ENCODE data around the gene NBEAL2. TPM values are rescaled to one million over a fixed set of nuclear protein-coding genes. Genes with fewer than 3 reads are reported as not detected.
A peak's percentile ranks its signal among the peaks of the same experiment; 100 is the strongest.

Gene NBEAL2
- 79.6 TPM for polyA plus RNA-seq (2012; ENCODE audit: missing spikeins)

- FAIRE-seq = peak; percentile 88
- peak; percentile 74; the same call in 1 of the 2 replicates for TF ChIP-seq POLR2A (IDR thresholded peaks at IDR 0.05; ENCODE audit: low read depth, low read length)
- no peak for TF ChIP-seq POLR2AphosphoS5 (IDR thresholded peaks at IDR 0.05; ENCODE audit: low read depth, low read length)
- TF ChIP-seq TAF1 (IDR thresholded peaks at IDR 0.05; ENCODE audit: borderline replicate concordance, low read depth, low read length) = no peak
- peak; percentile 95 for DNase-seq (ENCODE audit: insufficient read length)
Observed at GRCh38 chr3:46978985-46979944, at the start of gene NBEAL2. TSS of gene NBEAL2 (plus strand) at chr3:46979666. CDS start at chr3:46979862, 196 bp downstream.

DNA sequence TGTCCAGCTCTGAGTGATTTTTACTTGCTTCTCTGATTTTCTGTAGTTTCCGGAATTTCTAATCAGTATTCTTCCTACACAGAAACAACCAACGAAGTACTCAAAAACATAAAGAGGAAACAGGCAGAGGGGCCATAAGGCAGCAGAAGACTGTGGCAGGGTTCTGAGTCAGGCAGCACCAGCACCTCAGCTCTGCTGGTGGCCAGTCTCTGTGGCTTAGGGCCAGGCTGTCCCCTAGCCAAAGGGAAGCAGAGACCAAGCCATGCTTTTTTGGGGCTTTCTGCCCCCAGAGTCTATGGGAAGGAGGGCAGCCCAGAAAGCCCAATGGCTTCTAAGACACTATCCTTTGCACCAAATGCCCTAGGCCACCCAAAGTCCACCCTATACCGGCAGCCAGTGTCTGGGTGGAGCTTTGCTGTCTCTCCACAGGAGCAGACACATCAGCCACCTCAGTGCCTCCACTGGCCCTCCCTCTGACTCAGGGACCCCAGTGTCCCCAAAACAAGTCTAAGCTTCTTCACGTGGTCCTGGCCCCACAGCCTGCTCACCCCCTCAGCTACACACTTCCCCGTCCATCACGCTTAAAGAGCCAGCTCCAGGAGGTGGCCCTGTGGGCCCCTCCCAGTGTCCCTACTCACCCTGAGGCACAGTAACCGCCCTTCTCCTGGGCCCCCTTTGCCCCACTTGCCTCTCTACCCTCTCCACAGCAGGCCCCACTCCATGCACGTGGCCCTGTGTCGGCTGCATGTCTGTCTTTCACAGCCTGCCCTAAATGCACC, 49.1 kb upstream of the NBEAL2 start:
- DNase-seq (ENCODE audit: insufficient read length) (no peak), FAIRE-seq (peak; percentile 5)
- TF ChIP-seq TAF1 (IDR thresholded peaks at IDR 0.05; ENCODE audit: borderline replicate concordance, low read depth, low read length) = no peak
- TF ChIP-seq POLR2A (IDR thresholded peaks at IDR 0.05; ENCODE audit: low read depth, low read length) = 0 out of 2 replicates have a peak, but pooled peaks have one; percentile 18

GRCh38 chr3:46930945-46931403, 48.5 kb upstream of the NBEAL2 start:
- DNase-seq (ENCODE audit: insufficient read length) (no peak), FAIRE-seq (no peak)
- TF ChIP-seq POLR2A (IDR thresholded peaks at IDR 0.05; ENCODE audit: low read depth, low read length) (no peak), TAF1 (IDR thresholded peaks at IDR 0.05; ENCODE audit: borderline replicate concordance, low read depth, low read length) (no peak), POLR2AphosphoS5 (IDR thresholded peaks at IDR 0.05; ENCODE audit: low read depth, low read length) (no peak)

- FAIRE-seq = no peak
- TF ChIP-seq POLR2AphosphoS5 (IDR thresholded peaks at IDR 0.05; ENCODE audit: low read depth, low read length) (0 out of 2 replicates have a peak, but pooled peaks have one; percentile 21), TAF1 (IDR thresholded peaks at IDR 0.05; ENCODE audit: borderline replicate concordance, low read depth, low read length) (no peak)
- DNase-seq (ENCODE audit: insufficient read length) = no peak
Observed at GRCh38 chr3:46931631-46932331, 47.7 kb upstream of the NBEAL2 start.

GRCh38 chr3:46932455-46933225, 46.8 kb upstream of the NBEAL2 start:
- DNase-seq (ENCODE audit: insufficient read length) (no peak), FAIRE-seq (no peak)
- no peak for TF ChIP-seq POLR2A (IDR thresholded peaks at IDR 0.05; ENCODE audit: low read depth, low read length)
- TF ChIP-seq POLR2AphosphoS5 (IDR thresholded peaks at IDR 0.05; ENCODE audit: low read depth, low read length) = no peak
- TF ChIP-seq TAF1 (IDR thresholded peaks at IDR 0.05; ENCODE audit: borderline replicate concordance, low read depth, low read length) = no peak

GRCh38 chr3:46933261-46933660, 46.2 kb upstream of the NBEAL2 start:
- TF ChIP-seq POLR2A (IDR thresholded peaks at IDR 0.05; ENCODE audit: low read depth, low read length) = no peak
- peak; percentile 31; the same call in 1 of the 2 replicates for TF ChIP-seq POLR2AphosphoS5 (IDR thresholded peaks at IDR 0.05; ENCODE audit: low read depth, low read length)
- peak; percentile 46 for FAIRE-seq
- DNase-seq (ENCODE audit: insufficient read length) = no peak

DNA sequence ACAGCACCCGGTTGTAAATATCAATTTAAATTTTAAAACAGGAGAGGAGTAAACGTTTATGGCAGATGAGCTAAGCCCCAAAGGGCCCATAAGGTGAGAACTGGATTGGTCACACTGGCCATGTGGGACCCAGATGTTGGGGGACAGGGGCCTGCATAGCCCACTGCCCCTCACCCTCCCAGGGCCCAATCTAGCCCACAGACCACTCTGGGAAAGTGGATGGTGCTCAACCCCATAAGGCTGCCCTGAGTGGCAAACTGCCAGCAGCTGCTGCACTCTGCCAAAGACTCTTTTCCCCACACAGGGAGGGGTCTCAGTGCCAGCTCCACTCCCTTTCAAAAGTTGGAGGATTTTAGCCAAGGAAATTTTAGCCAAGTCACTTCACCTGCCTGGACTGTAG, 45.4 kb upstream of the NBEAL2 start:
- DNase-seq (ENCODE audit: insufficient read length) (no peak), FAIRE-seq (no peak)
- TF ChIP-seq POLR2AphosphoS5 (IDR thresholded peaks at IDR 0.05; ENCODE audit: low read depth, low read length) (no peak), TAF1 (IDR thresholded peaks at IDR 0.05; ENCODE audit: borderline replicate concordance, low read depth, low read length) (no peak), POLR2A (IDR thresholded peaks at IDR 0.05; ENCODE audit: low read depth, low read length) (no peak)

GRCh38 chr3:46934498-46935167, 44.8 kb upstream of the NBEAL2 start:
- FAIRE-seq = no peak
- peak; percentile 41; the same call in 1 of the 2 replicates for TF ChIP-seq POLR2AphosphoS5 (IDR thresholded peaks at IDR 0.05; ENCODE audit: low read depth, low read length)
- no peak for TF ChIP-seq POLR2A (IDR thresholded peaks at IDR 0.05; ENCODE audit: low read depth, low read length)
- TF ChIP-seq TAF1 (IDR thresholded peaks at IDR 0.05; ENCODE audit: borderline replicate concordance, low read depth, low read length) = no peak
- DNase-seq (ENCODE audit: insufficient read length) = no peak

DNA sequence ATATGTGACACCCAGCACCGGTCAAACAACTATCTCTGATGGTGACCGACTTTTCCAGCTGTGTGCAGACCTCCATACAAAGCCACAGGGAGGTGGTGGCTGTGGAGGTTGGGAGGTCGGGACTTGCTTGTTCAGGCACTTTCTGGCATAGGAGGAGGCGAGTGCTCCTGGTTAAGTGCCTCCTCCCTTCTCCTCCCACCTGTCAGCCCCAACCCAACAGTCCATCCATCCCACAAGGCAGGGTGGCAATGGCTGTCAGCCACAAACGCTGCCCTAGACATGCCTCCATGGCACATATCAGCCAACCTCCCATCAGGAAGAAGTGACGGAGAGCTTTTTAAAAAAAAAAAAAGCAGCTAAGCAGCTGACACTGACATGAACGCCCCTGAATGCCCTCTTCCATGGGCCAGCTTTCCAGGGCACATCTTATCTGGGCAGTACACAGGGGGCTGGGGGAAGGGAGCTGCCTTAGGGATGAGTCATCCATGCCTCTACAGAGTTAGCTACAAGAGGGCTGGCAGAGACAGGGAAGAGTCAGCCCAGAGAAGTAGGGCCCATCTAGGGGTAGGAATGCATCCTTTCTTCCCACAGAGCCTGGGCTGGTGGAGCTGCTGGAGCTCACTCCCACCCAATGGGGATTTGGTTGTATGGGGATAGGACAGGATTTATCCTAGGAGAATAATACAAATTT, 44.2 kb upstream of the NBEAL2 start:
- 0 out of 2 replicates have a peak, but pooled peaks have one; percentile 10 for TF ChIP-seq POLR2AphosphoS5 (IDR thresholded peaks at IDR 0.05; ENCODE audit: low read depth, low read length)
- no peak for TF ChIP-seq POLR2A (IDR thresholded peaks at IDR 0.05; ENCODE audit: low read depth, low read length)
- TF ChIP-seq TAF1 (IDR thresholded peaks at IDR 0.05; ENCODE audit: borderline replicate concordance, low read depth, low read length) = no peak
- no peak for FAIRE-seq
- no peak for DNase-seq (ENCODE audit: insufficient read length)

All from GM12892 (cell line).